Measurements from ENCODE around the gene JMJD7.

The JMJD7 gene

GRCh38 chr15:41836073-41836472, 8.2 kb downstream of the JMJD7 start:
- TF ChIP-seq, protein P1, sequence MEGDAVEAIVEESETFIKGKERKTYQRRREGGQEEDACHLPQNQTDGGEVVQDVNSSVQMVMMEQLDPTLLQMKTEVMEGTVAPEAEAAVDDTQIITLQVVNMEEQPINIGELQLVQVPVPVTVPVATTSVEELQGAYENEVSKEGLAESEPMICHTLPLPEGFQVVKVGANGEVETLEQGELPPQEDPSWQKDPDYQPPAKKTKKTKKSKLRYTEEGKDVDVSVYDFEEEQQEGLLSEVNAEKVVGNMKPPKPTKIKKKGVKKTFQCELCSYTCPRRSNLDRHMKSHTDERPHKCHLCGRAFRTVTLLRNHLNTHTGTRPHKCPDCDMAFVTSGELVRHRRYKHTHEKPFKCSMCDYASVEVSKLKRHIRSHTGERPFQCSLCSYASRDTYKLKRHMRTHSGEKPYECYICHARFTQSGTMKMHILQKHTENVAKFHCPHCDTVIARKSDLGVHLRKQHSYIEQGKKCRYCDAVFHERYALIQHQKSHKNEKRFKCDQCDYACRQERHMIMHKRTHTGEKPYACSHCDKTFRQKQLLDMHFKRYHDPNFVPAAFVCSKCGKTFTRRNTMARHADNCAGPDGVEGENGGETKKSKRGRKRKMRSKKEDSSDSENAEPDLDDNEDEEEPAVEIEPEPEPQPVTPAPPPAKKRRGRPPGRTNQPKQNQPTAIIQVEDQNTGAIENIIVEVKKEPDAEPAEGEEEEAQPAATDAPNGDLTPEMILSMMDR (IDR thresholded peaks at IDR 0.05; ENCODE audit: control insufficient read depth, extremely low read depth, insufficient read depth): no peak
- no peak for DNase-seq (ENCODE audit: low read depth)
- H3K4me3 ChIP-seq (ENCODE audit: low read depth, low read length): no peak overlapping the region

DNA sequence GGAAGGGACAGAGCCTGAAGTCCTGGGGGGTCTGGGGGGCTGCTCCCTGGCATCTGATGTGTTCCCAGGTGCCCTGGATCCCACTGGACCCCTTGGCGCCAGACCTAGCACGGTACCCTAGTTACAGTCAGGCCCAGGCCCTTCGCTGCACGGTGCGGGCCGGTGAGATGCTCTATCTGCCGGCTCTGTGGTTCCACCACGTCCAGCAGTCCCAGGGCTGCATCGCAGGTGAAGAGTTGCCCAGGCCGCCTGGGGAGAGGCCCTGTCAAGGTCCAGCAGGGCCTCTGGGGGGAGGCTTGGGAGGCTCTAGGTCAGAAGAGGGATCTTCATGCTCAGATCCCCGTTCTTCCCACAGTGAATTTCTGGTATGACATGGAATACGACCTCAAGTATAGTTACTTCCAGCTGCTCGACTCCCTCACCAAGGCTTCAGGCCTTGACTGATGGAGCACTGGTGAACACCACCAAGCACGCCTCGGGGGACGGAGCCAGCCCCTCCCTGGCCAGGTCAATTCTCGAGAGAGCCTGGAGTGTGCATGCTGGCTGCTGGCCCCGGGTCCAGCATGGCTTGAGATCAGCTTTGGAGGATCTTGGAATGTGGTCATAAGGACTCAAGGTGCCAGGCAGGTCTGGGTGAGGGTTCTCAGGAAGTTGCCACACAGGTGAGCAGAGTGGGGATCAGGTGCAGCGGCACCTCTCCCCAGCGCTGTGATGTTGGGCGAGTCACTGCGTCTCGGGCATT, 9.0 kb downstream of the JMJD7 start:
- TF ChIP-seq, protein P1 (IDR thresholded peaks at IDR 0.05; ENCODE audit: control insufficient read depth, extremely low read depth, insufficient read depth): no peak
- H3K4me3 ChIP-seq (ENCODE audit: low read depth, low read length): no peak overlapping the region
- DNase-seq (ENCODE audit: low read depth): no peak

- TF ChIP-seq, protein P1 (IDR thresholded peaks at IDR 0.05; ENCODE audit: control insufficient read depth, extremely low read depth, insufficient read depth): no peak
- peak within 1 kb of the TSS; percentile 16; the same call in 1 of the 2 replicates for H3K4me3 ChIP-seq (ENCODE audit: low read depth, low read length)
- DNase-seq (ENCODE audit: low read depth): peak; percentile 98
These were observed 10.6 kb downstream of the JMJD7 start, which contains the start of gene PLA2G4B for GRCh38 chr15:41838400-41838897. TSS of gene PLA2G4B (plus strand) at chr15:41838847. CDS start at chr15:41838914, 67 bp downstream.

DNA sequence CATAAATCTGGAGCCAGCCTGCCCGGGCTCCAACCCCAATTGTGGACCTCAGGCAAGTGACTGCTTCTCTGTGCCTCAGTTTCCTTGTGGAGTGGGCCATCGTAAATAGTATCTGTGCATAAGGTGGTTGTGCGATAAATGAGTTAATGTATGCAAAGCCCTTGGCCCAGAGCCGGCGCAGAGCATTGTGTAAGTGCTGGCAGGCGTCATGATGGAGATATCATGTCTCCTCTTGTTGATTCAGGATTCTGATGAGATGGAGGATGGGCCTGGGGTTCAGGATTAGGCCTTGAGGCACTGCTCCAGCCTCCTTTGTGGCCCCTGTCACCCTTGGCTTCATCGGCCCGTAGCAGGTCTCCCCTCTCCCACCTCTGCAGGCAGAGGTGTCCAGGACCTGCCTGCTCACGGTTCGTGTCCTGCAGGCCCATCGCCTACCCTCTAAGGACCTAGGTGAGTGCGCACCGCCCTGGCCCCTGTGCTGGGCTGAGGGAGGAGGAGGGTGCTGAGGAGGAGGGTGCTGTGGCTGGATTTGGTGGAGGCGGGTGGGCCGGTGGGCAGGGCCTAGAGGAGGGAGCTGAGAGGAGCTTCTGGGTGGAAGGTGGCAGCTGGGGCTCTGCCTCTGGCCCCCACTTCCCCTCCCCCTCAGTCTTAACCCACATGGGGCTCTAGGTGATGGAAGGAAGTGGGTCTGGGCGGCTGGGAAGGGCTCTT, 12.0 kb downstream of the JMJD7 start:
- peak; percentile 39 for DNase-seq (ENCODE audit: low read depth)
- H3K4me3 ChIP-seq (ENCODE audit: low read depth, low read length): no peak overlapping the region
- TF ChIP-seq, protein P1 (IDR thresholded peaks at IDR 0.05; ENCODE audit: control insufficient read depth, extremely low read depth, insufficient read depth): no peak

- DNase-seq (ENCODE audit: low read depth): no peak
- TF ChIP-seq, protein P1 (IDR thresholded peaks at IDR 0.05; ENCODE audit: control insufficient read depth, extremely low read depth, insufficient read depth): no peak
- H3K4me3 ChIP-seq (ENCODE audit: low read depth, low read length): no peak overlapping the region
These were observed 12.8 kb downstream of the JMJD7 start for GRCh38 chr15:41840673-41841072.

DNA sequence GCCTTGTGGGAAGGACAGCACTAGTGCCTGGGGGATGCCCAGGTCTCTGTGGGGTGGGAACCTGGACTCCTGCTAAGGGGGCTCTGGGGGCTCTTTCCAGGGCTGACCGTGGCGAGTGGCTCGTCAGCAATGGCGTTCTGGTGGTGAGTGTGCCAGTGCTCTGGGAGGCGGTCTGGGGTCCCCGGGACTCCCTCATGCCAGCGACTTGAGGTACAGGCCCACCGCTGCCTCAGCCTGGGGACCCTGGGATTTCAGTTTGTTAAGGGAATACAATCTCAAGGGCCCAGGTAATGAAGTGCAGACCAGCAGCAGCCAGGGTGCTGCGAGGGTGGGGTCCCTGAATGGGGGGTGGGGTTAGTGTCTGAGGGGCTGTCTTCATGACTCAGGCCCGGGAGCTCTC, 13.2 kb downstream of the JMJD7 start:
- H3K4me3 ChIP-seq (ENCODE audit: low read depth, low read length): no peak overlapping the region
- TF ChIP-seq, protein P1 (IDR thresholded peaks at IDR 0.05; ENCODE audit: control insufficient read depth, extremely low read depth, insufficient read depth): no peak
- DNase-seq (ENCODE audit: low read depth): no peak
